Central memory CD8-positive, alpha-beta T cell (primary cell): ENCODE measurements around the gene ENTHD1.
"Not testable (repeated sequence)": the region's sequence is repeated elsewhere in the genome, so short reads cannot be mapped to it uniquely, and the experiment has no call there.

Experiments
- ATAC-seq: fragments of 150-1000 bp; cut with Tn5 transposase; replicated peaks from 2 replicates; pipeline ENCODE4 v1.10.0; 2022; ENCODE audit warnings: mild to moderate bottlenecking, moderate FRiP score, moderate number of reproducible peaks; ENCODE audit not compliant: poor library complexity, severe bottlenecking; ENCODE audit errors: extremely low read depth
- DNase-seq, 2 donors: peaks; one replicate each; pipeline ENCODE4 v3.0.0; 2021; ENCODE audit warnings: low spot score in 2 of 2
- H3K27ac Mint-ChIP-seq: one replicate; pipeline ENCODE4 v1.8.0; 2022; ENCODE audit warnings: low read depth, mild to moderate bottlenecking, moderate library complexity, mixed read lengths
- H3K27me3 Mint-ChIP-seq: one replicate; pipeline ENCODE4 v1.8.0; 2022; ENCODE audit warnings: mixed read lengths
- H3K36me3 Mint-ChIP-seq: one replicate; pipeline ENCODE4 v1.8.0; 2022; ENCODE audit warnings: mild to moderate bottlenecking, moderate library complexity, mixed read lengths; ENCODE audit not compliant: insufficient read depth
- H3K4me1 Mint-ChIP-seq: one replicate; pipeline ENCODE4 v1.8.0; 2022; ENCODE audit warnings: mixed read lengths
- H3K4me3 Mint-ChIP-seq: one replicate; pipeline ENCODE4 v1.8.0; 2022; ENCODE audit warnings: mild to moderate bottlenecking, moderate library complexity, mixed read lengths
- H3K9me3 Mint-ChIP-seq: one replicate; pipeline ENCODE4 v1.8.0; 2022; ENCODE audit warnings: mixed read lengths

ENTHD1 gene

DNA sequence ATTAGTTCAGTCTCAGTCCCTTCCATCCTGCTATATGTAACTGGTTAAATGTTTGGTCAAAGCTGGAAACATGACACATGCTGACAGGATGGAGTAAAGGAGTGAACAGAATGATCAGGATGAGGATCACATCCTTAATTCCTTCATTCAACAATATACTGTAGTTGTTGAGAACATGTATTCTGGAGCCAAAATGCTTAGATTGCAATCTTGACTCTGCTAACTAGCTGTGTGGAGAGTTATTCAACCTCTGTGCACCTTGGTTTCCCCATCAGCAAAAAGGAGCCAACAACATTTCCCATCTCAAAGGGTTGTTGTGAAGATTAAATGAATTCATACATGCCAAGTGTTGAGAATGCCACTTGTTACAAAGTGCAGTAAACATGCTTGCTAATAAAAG, 12.8 kb downstream of the ENTHD1 start:
- no peak for DNase-seq
- Mint-ChIP-seq H3K4me1 (no peaks in the 10 kb centered on the region), H3K27me3 (no peaks in the 10 kb centered on the region), H3K27ac (no peak overlapping the region), H3K9me3 (no peaks in the 10 kb centered on the region), H3K36me3 (no peaks in the 10 kb centered on the region), H3K4me3 (no peak overlapping the region)
- ATAC-seq = no peak

DNA sequence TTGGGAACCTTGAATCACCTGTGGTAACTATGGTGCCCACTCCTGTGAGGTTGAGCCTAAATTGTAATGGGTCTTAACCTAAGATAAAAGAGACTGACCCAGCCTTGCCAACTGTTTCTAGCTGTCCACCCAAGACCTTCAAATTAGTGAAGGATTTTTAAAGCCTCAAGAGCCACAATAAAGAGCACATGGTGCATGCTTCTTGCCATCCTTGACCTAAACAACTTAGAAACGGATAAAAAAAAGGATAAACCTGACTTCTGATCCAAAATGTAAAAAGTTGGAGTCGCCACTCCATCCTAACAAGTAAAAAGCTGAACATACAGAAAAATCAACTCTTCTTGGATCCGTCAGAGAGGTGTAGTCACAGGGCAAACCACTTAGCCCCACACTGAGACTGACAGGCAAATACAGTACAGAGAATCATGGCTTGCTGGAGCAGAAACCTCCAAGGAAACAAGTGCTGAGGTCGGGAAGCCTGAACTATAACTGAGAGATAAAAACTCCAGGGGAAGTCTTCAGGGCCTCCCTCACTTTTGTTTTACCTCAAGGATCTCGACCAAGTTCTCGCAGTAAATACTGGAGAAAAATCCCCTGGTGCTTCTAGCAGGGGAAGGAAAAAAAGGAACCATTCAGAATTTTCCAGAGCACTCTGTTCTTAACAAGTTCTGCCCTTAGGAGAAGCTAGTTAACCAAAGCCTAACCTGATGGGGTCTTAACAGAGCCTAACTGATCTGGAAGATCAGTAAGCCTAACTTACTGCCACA, 16.3 kb downstream of the ENTHD1 start:
- ATAC-seq (no peak), DNase-seq (no peak)
- Mint-ChIP-seq H3K27ac (no peak overlapping the region), H3K36me3 (no peaks in the 10 kb centered on the region), H3K27me3 (no peaks in the 10 kb centered on the region), H3K9me3 (no peaks in the 10 kb centered on the region), H3K4me3 (no peak overlapping the region), H3K4me1 (no peaks in the 10 kb centered on the region)

DNA sequence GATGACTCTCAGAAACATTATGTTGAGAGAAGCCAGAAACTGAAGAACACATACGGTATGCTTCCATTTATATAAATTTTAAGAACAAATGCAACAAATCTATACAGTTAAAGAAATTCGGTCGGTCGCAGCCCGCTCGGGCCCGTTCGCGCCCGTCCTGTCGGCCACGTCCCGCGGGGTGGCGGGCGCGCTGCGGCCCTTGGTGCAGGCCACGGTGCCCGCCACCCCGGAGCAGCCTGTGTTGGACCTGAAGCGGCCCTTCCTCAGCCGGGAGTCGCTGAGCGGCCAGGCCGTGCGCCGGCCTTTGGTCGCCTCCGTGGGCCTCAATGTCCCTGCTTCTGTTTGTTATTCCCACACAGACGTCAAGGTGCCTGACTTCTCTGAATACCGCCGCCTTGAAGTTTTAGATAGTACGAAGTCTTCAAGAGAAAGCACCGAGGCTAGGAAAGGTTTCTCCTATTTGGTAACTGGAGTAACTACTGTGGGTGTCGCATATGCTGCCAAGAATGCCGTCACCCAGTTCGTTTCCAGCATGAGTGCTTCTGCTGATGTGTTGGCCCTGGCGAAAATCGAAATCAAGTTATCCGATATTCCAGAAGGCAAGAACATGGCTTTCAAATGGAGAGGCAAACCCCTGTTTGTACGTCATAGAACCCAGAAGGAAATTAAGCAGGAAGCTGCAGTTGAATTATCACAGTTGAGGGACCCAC, 18.2 kb downstream of the ENTHD1 start:
- DNase-seq, H3K27ac Mint-ChIP-seq, H3K36me3 Mint-ChIP-seq, H3K4me3 Mint-ChIP-seq, H3K27me3 Mint-ChIP-seq, ATAC-seq, H3K4me1 Mint-ChIP-seq, H3K9me3 Mint-ChIP-seq: not testable (repeated sequence)

DNA sequence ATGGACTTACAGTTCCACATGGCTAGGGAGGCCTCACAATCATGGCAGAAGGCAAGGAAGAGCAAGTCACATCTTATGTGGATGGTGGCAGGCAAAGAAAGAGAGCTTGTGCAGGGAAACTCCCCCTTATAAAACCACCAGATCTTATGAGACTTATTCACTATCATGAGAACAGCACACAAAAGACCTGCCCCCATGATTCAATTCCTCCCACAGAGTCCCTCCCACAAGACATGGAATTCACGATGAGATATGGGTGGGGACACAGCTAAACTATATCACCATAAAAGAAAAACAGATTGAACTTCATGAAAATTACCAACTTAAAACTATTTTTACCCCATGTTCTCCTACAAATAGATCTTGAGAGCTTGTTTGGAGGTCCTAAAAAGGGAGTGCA, 19.6 kb downstream of the ENTHD1 start:
- no peak for ATAC-seq

GRCh38 chr22:39872548-39872947, 21.0 kb downstream of the ENTHD1 start:
- Mint-ChIP-seq H3K27ac (no peak overlapping the region), H3K4me3 (no peak overlapping the region), H3K9me3 (no peaks in the 10 kb centered on the region), H3K4me1 (peaks cover 7% of the 10 kb centered on the region), H3K27me3 (no peaks in the 10 kb centered on the region), H3K36me3 (no peaks in the 10 kb centered on the region)
- DNase-seq = no peak
- no peak for ATAC-seq

More for the DNA sequence above, 19.6 kb downstream of the ENTHD1 start:
- Mint-ChIP-seq H3K4me3 (no peak overlapping the region), H3K4me1 (peaks cover under 1% of the 10 kb centered on the region), H3K9me3 (no peaks in the 10 kb centered on the region), H3K36me3 (no peaks in the 10 kb centered on the region), H3K27me3 (no peaks in the 10 kb centered on the region), H3K27ac (no peak overlapping the region)
- DNase-seq = no peak

DNA sequence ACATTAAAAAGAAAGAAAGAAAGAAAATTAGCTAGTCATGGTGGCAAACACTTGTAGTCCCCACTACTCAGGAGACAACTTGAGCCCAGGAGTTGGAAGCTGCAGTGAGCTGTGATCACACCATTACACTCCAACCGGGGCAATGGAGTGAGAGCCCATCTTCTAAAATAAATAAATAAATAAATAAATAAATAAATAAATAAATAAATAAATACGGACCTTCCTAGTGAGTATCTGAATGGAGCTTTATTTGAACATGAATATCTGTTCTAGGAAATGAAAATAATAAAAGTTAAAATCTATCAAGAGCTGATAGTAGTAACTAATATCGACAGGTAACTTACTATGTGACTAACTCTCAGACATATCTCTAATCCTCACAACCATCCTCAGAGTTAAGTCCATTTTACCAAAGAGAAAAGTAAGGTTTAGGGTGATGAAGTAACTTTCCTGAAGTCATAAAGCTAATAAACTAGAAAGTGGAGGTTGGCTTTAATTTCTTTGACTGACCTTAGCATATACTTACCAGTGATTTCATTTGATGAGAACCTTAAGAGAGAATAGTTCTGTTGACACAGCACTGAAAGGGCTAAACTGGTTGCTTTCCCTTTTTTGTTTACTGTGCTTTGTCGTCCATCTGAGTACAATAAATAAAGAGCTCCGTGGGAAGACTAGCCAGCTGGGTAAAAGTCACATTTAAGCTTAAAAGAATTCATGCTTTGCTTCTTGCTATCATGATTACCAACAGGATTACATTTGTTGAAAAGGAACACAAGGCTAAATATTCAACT, 22.4 kb downstream of the ENTHD1 start:
- ATAC-seq (no peak), DNase-seq (no peak)
- Mint-ChIP-seq H3K9me3 (no peaks in the 10 kb centered on the region), H3K27ac (no peak overlapping the region), H3K27me3 (no peaks in the 10 kb centered on the region), H3K4me3 (no peak overlapping the region), H3K4me1 (peaks cover 7% of the 10 kb centered on the region), H3K36me3 (no peaks in the 10 kb centered on the region)

DNA sequence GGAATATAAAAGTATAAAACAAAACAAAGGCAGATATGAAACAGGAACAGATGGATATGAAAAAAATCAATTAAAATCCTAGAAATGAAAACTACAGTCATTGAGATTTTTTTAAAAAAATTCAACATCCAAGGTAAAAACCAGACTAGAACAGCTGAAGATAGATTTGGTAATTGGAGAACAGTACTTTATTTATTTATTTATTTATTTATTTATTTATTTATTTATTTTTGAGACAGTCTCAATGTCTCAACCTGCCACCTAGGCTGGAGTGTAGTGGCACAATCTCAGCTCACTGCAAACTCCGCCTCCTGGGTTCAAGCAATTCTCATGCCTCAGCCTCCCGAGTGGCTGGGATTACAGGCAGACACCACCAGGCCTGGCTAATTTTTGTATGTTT, 23.8 kb downstream of the ENTHD1 start:
- not testable (repeated sequence) for H3K27ac Mint-ChIP-seq

GRCh38 chr22:39868741-39869140, 24.8 kb downstream of the ENTHD1 start:
- ATAC-seq (no peak), DNase-seq (no peak)
- H3K27ac Mint-ChIP-seq = no peak overlapping the region
- H3K4me1 Mint-ChIP-seq = peaks cover 7% of the 10 kb centered on the region
- H3K36me3 Mint-ChIP-seq = no peaks in the 10 kb centered on the region
- H3K4me3 Mint-ChIP-seq = no peak overlapping the region
- no peaks in the 10 kb centered on the region for H3K9me3 Mint-ChIP-seq
- H3K27me3 Mint-ChIP-seq = no peaks in the 10 kb centered on the region

More for the DNA sequence above, 23.8 kb downstream of the ENTHD1 start:
- H3K4me3 Mint-ChIP-seq, H3K27me3 Mint-ChIP-seq, H3K36me3 Mint-ChIP-seq, ATAC-seq, H3K9me3 Mint-ChIP-seq, H3K4me1 Mint-ChIP-seq, DNase-seq: not testable (repeated sequence)

DNA sequence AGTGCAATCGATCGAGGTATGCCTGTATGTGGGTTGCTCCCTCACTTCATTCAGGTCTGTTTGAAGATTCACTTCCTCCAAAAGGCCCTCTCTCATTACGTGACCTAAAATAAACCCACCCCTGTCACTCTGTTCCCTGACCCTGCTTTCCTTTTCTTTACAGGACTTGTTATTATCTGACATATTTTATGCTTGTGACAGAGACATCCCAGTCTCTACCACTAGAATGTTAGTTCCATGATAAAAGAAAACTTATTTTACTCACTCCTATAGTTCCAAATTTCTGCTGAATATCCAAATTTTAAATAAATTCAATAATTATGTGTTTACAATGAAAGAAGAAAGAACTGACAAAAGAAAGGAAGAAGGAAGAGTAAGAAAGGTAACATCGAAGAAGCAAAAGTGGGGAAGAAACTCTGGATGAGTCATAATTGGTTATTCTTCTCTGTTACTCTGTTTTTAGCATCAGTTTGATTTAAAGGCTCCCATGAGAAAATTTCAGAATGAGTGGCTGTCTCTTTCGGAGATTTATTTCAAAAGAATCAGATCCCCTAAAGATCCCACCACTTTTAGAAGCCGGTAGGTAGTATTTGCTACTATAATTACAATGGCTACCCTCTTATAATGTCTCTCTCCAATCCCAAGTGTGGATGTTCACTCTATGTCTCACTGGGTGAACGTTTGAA, 33.5 kb downstream of the ENTHD1 start:
- ATAC-seq (no peak), DNase-seq (no peak)
- Mint-ChIP-seq H3K4me1 (peaks cover 12% of the 10 kb centered on the region), H3K9me3 (no peaks in the 10 kb centered on the region), H3K27ac (no peak overlapping the region), H3K36me3 (no peaks in the 10 kb centered on the region), H3K4me3 (no peak overlapping the region), H3K27me3 (no peaks in the 10 kb centered on the region)

DNA sequence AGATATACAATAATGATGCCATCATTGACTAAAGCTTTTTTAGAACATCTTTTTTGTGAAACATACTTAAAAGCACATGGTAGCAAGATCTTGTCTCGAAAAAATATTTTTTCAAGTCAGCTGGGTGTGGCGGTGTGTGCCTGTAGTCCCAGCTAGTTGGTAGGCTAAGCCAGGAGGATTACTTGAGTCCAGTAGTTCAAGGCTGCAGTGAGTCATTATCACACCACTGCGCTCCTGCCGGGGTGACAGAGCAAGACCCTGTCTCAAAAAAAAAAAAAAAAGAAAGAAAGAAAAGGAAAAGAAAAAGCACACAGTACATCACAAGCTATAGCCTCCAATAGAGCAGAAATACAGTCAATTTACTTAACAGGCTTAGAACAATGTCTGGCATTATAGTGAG, 37.0 kb downstream of the ENTHD1 start:
- ATAC-seq = no peak
- Mint-ChIP-seq H3K4me3 (no peak overlapping the region), H3K36me3 (no peaks in the 10 kb centered on the region), H3K4me1 (peaks cover 12% of the 10 kb centered on the region), H3K9me3 (no peaks in the 10 kb centered on the region), H3K27ac (no peak overlapping the region), H3K27me3 (peaks cover 3% of the 10 kb centered on the region)
- no peak for DNase-seq

DNA sequence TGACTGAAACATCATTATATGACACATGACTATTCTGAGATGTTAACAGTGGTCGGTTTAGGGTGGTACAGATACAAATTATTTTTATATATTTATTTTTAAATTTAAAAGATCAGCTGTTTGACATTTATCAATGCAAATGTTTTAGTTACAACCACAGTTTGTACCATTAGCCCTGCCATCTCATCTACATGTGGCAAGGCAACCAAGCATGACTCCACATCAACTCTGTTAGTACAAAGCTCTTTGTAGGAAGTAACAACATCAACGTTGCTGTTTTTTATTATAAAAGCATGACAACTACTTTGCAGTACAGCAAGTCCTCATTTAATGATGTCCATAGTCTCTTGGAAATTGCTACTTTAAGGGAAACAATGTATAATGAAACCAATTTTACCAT, 40.8 kb downstream of the ENTHD1 start:
- no peaks in the 10 kb centered on the region for H3K36me3 Mint-ChIP-seq
- no peak overlapping the region for H3K4me3 Mint-ChIP-seq
- no peak for ATAC-seq
- H3K4me1 Mint-ChIP-seq = no peaks in the 10 kb centered on the region
- peaks cover 14% of the 10 kb centered on the region for H3K27me3 Mint-ChIP-seq
- no peak for DNase-seq
- H3K9me3 Mint-ChIP-seq = no peaks in the 10 kb centered on the region
- H3K27ac Mint-ChIP-seq = no peak overlapping the region

- Mint-ChIP-seq H3K4me1 (no peaks in the 10 kb centered on the region), H3K36me3 (no peaks in the 10 kb centered on the region), H3K4me3 (no peak overlapping the region), H3K27me3 (peaks cover 14% of the 10 kb centered on the region), H3K27ac (no peak overlapping the region), H3K9me3 (no peaks in the 10 kb centered on the region)
- DNase-seq (no peak), ATAC-seq (no peak)
These were observed 41.8 kb downstream of the ENTHD1 start for GRCh38 chr22:39851606-39852315.
